GM18505 (cell line): ENCODE results near the gene CDH23.

Experiments
- ATAC-seq: cut with Tn5 transposase; IDR thresholded peaks from one replicate; pipeline ENCODE4 v1.9.1; 2021; ENCODE audit not compliant: unreplicated experiment
- POLR2A ChIP-seq: IDR thresholded peaks from 4 replicates; pipeline ENCODE4 v1.6.1; 2011; ENCODE audit warnings: borderline replicate concordance; ENCODE audit not compliant: insufficient read depth, insufficient read length; ENCODE audit errors: extremely low read depth

CDH23 gene

DNA sequence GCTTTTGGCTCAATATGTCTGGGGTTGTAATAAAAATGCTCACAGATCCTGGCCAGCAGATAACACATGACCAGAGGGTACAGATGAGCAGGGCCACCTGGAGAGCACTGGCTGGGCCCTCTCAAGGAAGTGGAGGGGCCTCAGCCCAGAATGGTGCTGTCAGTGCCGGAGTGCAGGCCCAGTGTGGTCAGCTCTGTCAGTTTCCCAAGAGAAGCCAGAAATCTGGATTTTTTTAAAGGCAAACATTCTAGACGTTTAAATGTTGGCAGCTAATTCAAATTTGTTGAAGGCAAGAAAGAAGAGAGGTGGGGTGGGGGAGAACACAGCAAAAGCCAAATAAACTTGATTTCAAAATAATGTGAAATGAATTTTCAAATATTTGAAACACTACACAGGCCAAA, 320.8 kb downstream of the CDH23 start:
- ATAC-seq: no peak
- no peak for TF ChIP-seq POLR2A

DNA sequence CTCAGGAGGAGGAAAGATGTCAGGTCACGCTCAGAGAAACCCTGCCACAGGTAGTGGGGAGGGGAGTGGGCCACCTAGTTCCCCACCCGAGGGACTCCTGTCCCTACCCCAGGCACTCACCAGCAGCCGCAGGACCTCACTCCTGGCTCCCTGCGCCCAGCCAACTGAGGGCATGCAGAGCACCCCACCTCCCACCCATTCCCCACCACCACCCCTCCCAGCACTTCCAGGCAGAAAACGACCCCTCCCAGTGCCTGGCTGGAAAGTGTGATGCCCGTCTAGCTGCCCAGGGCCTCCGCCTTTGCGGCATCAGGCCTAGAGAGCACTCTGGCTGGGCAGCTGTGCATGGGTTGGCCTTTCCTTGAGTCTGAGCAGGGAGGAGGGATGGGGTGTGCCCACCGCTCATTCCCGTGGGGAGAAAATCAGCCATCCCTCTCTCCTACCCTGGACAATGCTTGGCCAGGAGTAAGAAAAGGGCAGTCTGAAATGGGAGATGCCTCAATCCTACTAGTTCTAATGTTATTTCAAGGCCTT, 321.5 kb downstream of the CDH23 start:
- TF ChIP-seq POLR2A: no peak
- ATAC-seq: no peak

DNA sequence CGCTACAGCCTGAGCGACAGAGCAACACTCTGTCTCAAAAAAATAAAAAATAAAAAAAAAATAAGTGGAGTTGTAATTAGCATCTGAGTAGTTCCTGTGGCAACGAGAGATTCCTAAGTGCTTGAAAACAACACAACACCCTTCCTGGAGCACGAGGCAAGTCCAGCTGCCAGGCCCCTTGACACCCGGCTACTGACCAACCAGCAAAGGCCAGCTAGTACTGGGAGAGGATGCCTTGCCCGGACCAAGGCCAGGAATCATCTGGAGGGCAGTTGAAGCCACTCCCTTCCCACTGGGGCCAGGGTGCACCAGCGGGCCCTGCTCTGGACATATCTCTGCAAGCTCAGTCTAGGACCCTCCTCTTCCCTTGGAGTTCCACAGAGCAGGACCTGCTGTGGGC, 322.3 kb downstream of the CDH23 start:
- ATAC-seq: no peak
- TF ChIP-seq POLR2A: no peak

DNA sequence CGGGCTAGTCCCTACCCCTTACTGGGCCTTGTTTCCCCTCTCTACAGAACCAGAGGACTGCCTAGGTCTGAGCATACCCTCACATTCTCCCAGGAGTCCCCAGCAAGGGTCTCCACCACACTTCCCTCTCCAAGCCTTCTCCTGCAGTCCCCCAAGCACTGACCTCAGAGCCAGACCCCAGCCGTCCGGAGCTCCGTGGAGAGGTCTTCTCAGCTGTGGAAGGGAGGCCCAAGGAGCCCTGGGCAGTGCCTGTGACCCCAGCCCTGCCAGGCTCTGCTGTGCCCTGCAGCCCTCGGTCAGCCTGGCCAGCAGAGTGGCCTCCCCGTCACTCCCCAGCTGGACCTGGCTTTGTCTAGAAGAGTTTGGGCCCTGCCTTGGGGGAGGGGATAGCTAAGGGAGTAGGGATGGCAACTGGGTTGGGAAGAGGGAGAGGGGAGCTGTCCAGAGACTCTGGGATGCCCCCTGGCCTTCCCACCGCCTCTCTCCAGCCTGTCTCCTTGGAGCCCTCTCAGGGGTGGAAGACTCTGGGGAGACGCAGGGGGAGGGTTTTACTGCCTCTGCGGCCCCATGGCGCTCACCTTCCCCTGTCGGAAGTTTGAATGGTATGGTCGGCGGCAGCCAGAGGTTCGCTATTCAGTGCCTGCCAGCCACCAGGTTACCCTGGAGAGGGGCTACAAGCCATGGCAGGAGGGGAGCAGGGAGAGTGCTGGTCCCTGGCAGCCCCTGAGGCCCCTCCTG, 322.9 kb downstream of the CDH23 start, which contains the start of gene C10orf105:
TSS of gene C10orf105 (minus strand) at position 315 of the 738 bp plus-strand sequence. CDS start 3,441 bp downstream, outside the sequence.
- no peak for TF ChIP-seq POLR2A
- no peak for ATAC-seq

DNA sequence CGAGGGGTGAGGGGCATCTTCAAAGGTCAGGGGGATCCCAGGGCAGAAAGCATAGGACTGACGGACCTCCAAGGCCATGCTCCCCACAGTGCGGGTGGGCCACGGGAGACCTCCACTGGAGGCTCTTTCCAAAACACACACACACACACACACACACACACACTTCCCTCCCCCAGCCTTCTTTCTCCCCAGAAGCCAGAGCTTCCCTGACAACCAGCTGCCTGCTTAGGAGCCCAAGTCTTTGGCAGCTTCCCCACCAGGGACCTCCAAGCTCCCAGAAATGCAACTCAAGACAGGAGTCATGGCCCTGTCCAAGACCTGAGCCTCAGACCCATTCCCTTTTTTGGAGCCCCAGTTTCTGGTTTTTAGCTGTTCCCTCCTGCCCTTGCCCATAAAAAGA, 323.6 kb downstream of the CDH23 start:
- ATAC-seq: no peak

DNA sequence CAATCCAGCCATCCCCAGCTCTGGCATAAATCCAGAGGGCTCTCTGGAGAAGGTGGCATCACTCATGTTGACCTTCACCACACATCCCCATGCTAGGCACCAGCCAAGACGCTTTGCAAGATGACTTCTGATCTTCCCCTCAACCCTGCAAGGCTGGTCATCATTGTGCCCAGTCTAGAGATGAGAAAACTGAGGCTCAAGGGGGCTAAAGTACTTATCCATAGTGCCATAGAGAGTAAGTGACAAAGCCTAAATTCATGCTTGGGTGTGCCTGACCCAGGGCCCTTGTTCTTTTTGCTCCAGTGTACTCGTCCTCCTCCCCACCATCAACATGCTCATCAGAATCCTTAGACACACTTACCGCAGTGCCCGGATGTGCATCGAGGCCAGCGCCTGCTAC, 324.6 kb downstream of the CDH23 start:
- no peak for ATAC-seq
- no peak for TF ChIP-seq POLR2A

More for the DNA sequence above, 323.6 kb downstream of the CDH23 start:
- TF ChIP-seq POLR2A: no peak

DNA sequence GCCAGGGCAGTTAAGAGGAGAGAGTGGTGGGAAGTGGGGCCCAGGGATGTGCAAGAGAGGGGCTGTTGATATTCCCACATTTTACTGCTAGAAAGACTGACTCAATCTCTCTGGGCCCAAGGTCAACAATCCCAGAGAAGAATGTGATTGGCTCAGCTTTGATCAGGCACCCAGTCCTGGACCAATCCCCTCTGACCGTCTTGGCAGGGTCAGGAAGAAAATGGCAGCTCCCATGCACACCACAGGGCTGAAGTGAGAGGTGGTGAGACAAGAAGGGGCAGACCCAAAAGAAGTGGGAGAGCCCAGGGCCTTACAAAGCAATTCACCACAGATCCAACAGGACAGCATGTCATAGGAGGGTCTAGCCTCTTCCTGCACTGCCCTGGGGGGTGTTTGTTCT, 326.1 kb downstream of the CDH23 start:
- no peak for TF ChIP-seq POLR2A
- no peak for ATAC-seq

DNA sequence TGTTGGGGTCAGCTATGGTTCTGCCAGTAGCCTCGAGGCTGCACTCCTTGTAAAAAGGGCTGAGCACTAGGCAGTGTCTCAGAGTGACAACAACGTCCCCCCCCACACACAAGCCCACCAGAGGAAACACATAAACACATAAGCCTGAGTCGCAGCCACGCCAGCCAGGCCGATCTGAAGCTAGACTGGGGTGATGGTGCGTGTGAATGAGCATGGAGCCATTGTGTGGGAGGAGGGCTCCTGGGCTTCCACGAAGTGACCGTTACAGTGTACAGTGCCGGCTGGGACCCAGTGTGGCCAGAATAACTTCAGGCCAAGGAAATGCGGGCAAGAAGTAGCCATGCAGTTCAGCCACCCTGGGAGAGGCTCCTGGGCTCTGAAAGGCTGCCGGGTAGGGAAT, 326.6 kb downstream of the CDH23 start:
- ATAC-seq: no peak
- TF ChIP-seq POLR2A: no peak

DNA sequence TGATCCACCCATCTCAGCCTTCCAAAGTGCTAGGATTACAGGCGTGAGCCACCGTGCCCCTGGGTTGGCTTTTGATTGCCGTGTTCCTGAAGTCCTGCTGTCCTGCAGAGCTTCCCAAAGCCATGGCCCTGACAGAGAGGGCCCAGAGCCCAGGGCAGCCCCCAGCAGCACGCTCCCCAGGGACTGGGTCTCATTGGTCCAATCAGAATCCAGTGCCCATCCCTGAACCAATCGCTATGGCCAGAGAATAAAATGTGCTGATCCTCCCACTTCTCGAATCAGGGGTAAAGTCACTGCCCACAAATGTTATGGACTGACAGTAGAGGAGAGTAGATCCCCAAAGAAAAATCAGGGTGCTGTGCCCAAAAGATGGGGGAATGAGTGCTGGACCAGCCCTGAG, 327.8 kb downstream of the CDH23 start:
- TF ChIP-seq POLR2A: no peak
- no peak for ATAC-seq

DNA sequence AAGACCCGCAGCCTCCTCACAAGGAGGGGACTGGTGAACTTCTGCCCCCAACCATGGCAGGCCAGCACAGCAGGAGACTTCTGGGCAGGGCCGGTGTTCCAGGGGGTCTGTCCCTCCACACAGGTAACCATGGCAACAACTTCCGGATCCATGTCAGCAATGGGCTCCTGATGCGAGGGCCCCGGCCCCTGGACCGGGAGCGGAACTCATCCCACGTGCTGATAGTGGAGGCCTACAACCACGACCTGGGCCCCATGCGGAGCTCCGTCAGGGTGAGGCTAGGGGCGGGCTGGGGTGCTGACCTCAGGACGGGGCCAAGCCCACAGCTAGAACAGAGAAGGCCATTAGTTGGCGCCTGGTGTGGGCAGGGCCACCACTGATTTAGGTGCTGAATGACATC, 328.5 kb downstream of the CDH23 start:
- ATAC-seq: no peak
- no peak for TF ChIP-seq POLR2A

DNA sequence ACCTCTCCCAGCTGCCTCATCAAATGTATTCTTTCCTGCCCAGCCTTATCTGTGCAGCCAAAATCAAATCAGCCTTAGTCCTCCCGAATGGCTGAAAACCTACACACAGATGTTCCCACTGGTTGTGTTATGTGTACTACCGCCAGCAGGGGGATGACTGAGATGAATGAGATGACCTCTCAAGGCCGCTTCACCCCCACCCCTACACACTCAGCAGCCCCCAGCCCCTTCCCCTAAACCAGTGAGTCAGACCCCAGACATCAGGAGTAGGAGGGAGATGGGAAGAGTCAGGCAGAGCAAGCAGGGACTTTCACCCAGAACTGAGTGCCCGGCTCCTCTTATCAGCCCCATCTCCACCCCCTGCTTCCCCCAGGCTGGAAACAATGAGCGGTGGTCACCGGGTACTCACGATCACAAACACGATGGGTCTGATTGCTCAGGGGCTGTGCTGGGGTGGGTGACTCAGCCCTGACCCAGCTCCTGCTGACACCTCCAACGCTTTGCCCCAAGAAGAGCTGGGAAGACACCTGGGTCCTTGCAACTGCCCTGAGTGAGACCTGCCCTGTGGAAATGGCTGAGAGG, 329.4 kb downstream of the CDH23 start:
- TF ChIP-seq POLR2A: no peak
- no peak for ATAC-seq

DNA sequence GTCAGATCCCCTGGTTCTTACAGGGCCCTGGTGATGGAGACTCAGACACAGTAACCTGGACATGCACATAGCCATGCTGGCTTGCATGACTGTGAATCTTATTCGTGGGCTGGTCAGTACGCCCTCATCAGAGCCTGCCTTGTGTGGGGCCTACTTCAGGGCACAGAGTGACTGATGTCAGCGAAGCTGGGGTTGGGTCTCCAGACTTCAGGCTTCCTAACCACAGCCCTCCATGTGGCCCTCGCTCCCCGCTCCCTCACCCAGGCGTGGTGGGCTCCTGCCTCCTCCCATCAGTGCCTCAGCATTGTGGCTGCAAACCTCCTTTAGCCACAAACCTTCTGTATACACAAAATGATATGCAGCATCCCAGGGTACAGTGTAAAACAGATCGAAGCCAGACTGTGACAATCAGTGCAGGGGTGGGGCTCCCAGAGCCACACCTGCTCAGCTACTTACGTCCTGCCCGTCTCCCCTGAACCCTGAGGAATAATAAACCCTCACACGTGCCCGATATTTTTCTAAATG, 329.9 kb downstream of the CDH23 start:
- no peak for ATAC-seq
- TF ChIP-seq POLR2A: no peak

DNA sequence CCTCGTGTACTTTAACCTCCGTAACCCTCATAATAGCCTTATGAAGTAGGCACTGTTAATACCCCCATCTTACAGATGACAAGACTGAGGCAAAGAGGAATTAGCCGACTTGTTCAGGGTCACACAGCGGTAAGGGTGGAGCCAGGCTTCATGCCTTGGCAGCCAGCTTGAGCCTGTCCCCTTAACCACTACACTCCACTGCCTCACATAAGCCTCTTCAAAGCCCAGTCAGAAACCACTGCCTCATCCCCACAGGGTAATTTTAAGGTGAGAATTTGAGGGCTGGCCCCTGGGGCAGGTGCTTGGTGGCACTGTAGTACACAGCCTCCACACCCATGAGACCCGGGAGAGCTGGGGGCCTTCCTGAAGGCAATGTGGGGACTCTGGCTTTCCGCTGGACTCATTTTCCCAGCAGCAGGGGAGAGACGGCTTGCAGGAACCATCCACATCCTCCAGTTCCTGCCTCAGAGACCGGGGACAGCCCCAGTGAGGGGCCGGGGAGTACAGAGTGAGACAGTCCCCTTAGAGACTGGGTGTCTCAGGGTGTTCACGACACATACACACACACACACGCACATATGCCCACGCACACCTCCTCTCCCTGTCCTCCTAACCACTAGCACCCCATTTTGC, 330.5 kb downstream of the CDH23 start:
- TF ChIP-seq POLR2A: peak; percentile 29
- ATAC-seq: peak; percentile 47

DNA sequence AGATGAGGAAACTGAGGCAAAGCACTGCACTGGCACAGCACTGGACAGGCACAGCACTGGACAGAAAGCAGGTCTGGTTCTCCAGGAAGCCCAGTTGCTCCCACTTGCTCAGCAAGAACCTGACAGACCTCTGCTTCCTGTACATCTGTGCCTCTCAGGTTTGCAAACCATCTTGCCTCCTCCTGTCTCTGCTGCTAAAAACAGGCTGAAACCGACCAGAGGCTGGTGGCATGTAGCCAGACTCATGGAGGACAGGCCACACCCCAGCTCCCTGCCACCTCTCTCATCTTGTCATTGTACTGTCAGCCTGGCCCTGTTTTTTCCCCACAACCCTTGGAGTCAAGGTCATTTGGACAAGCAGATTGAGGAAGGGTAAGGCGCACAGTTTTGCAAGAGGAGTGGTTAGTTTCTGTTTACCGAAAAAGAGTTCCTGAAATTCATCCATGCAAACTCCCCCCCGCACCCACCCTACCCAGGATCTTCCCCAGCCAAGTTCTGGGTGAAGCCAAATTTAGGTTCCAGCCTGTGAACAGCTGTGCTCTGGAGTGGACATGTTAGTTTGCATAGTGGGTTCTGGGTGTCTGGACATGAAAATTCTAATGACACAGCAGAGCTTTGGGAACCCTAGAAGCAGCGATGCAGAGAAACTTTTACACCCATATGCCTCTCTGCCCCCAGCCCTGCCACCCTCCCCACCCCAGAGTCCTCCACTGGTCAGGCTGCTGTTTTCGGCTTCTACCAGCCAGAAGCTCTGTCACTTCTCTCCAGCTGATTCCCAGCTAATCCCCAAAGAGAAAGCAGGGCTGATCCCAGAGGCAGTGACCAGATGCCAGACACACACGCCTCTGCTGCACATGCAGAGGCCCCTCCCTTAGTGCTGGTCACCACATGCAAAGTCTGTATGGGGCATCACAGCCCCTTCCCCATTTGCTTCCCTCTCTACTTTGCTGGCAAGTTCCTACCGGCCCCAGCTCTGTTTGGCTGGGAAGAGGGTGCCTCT, 331.3 kb downstream of the CDH23 start:
- TF ChIP-seq POLR2A: peak; percentile 58
- ATAC-seq: peak; percentile 54
